Activated naive CD4-positive, alpha-beta T cell treated with anti-CD3 and anti-CD28 coated beads for 36 hours (primary cell): ENCODE results near the gene HIC1. TPM values are rescaled to one million over a fixed set of nuclear protein-coding genes. Genes with fewer than 3 reads are reported as not detected.
A peak's percentile ranks its signal among the peaks of the same experiment; 100 is the strongest.

Experiments
- CTCF ChIA-PET: fragments of 350-600 bp; sonication (Branson Sonifier 250); formaldehyde crosslinking; loops from one replicate; lab custom pipeline; 2021; ENCODE audit warnings: antibody characterized with exemption; lab: Charles Lee
- DNase-seq: peaks from one replicate; pipeline ENCODE4 v3.0.0-alpha.2; 2020
- H3K27ac Mint-ChIP-seq: one replicate; pipeline ENCODE4 v1.8.0; 2021; ENCODE audit warnings: mild to moderate bottlenecking, mixed read lengths
- H3K27me3 Mint-ChIP-seq: one replicate; pipeline ENCODE4 v1.8.0; 2021; ENCODE audit warnings: low read depth, mixed read lengths
- H3K36me3 Mint-ChIP-seq: one replicate; pipeline ENCODE4 v1.8.0; 2021; ENCODE audit warnings: low read depth, mixed read lengths
- H3K4me1 Mint-ChIP-seq: one replicate; pipeline ENCODE4 v1.8.0; 2021; ENCODE audit warnings: low read depth, mixed read lengths
- H3K4me3 Mint-ChIP-seq: one replicate; pipeline ENCODE4 v1.8.0; 2021; ENCODE audit warnings: mild to moderate bottlenecking, moderate library complexity, mixed read lengths
- H3K9me3 Mint-ChIP-seq: one replicate; pipeline ENCODE4 v1.8.0; 2021; ENCODE audit warnings: mixed read lengths
- intact Hi-C: fragments of 100-400 bp; cut with micrococcal nuclease; formaldehyde crosslinking; loops from one replicate; pipeline ENCODE4 v1.15.1; 2023
- microRNA-seq: library from miRNA; unstranded; fragments of <30 nt; microRNA quantifications from one replicate; pipeline ENCODE4 v1.2.0, GENCODE V29; 2022; ENCODE audit warnings: borderline microRNAs expressed, borderline replicate concordance
- total RNA-seq, 2 experiments: library from RNA; stranded (reverse); gene quantifications; one replicate each; pipeline ENCODE4 v1.2.3, GENCODE V29; 2021

The HIC1 gene
- total RNA-seq, 2 experiments from 2014 or later, result 14.8 TPM

- CTCF ChIA-PET, result interaction anchor here (1.3 kb wide), 1 partner anchor 10 kb away, joined by 3 read pairs; no protein-coding TSS in a partner anchor
- H3K36me3 Mint-ChIP-seq, result no peaks in the 10 kb centered on the region
- H3K4me1 Mint-ChIP-seq, result peaks cover 7% of the 10 kb centered on the region
- intact Hi-C loops, result no loop called here
- no peak overlapping the region for H3K27ac Mint-ChIP-seq
- H3K9me3 Mint-ChIP-seq, result no peaks in the 10 kb centered on the region
- no peak overlapping the region for H3K4me3 Mint-ChIP-seq
- DNase-seq, result no peak
- H3K27me3 Mint-ChIP-seq, result no peaks in the 10 kb centered on the region
These were observed 52.6 kb downstream of the HIC1 start for GRCh38 chr17:2107506-2107905.

GRCh38 chr17:2108170-2108569 lies 53.3 kb downstream of the HIC1 start:
- Mint-ChIP-seq H3K27ac (no peak overlapping the region), H3K4me3 (no peak overlapping the region), H3K36me3 (no peaks in the 10 kb centered on the region), H3K4me1 (peaks cover under 1% of the 10 kb centered on the region), H3K27me3 (no peaks in the 10 kb centered on the region), H3K9me3 (no peaks in the 10 kb centered on the region)
- CTCF ChIA-PET, result interaction anchor here (1.3 kb wide), 1 partner anchor 10 kb away, joined by 3 read pairs; no protein-coding TSS in a partner anchor
- intact Hi-C loops, result no loop called here
- DNase-seq, result no peak

- intact Hi-C loops, result no loop called here
- Mint-ChIP-seq H3K27ac (no peak overlapping the region), H3K27me3 (no peaks in the 10 kb centered on the region), H3K4me1 (no peaks in the 10 kb centered on the region), H3K4me3 (no peak overlapping the region), H3K36me3 (no peaks in the 10 kb centered on the region), H3K9me3 (no peaks in the 10 kb centered on the region)
- DNase-seq, result no peak
- CTCF ChIA-PET, result no interaction called here
These were observed 55.5 kb downstream of the HIC1 start for GRCh38 chr17:2110436-2110835.

GRCh38 chr17:2111691-2112090 lies 56.8 kb downstream of the HIC1 start:
- Mint-ChIP-seq H3K4me3 (no peak overlapping the region), H3K9me3 (no peaks in the 10 kb centered on the region), H3K27ac (no peak overlapping the region), H3K4me1 (no peaks in the 10 kb centered on the region), H3K36me3 (no peaks in the 10 kb centered on the region), H3K27me3 (no peaks in the 10 kb centered on the region)
- DNase-seq, result no peak
- CTCF ChIA-PET, result no interaction called here
- intact Hi-C loops, result no loop called here

Small RNA genes within 50 kb of the gene (microRNA-seq; reads per million reads assigned to microRNA genes)
- 968 reads per million, percentile 83 among the genes with 10 or more reads in this experiment for gene MIR132
- 23.0 reads per million, percentile 38 among the genes with 10 or more reads in this experiment for gene MIR212

Other genes with a start within 250 kb of the HIC1 start
- gene SMYD4, start 225.2 kb upstream of the HIC1 start, total RNA-seq, result 10 to 100 TPM; 18.7 to 22.0 TPM
- 100 to 1,000 TPM; 177 to 188 TPM for gene RPA1, start 225.1 kb upstream of the HIC1 start, total RNA-seq
- under 1 TPM; 0.14 to 0.30 TPM for gene RTN4RL1, start 29.8 kb upstream of the HIC1 start, total RNA-seq
- gene DPH1, start 24.9 kb upstream of the HIC1 start, total RNA-seq, result 10 to 100 TPM; 31.1 to 34.1 TPM
- gene OVCA2, start 13.1 kb upstream of the HIC1 start, total RNA-seq, result 10 to 100 TPM; 22.7 to 24.7 TPM
- gene SMG6, start 248.7 kb downstream of the HIC1 start, total RNA-seq, result 10 to 100 TPM; 18.8 to 20.7 TPM
- 10 to 100 TPM in 1 of 2 experiments, 1 to 10 TPM in 1; 8.9 to 10.2 TPM for gene SRR, start 248.8 kb downstream of the HIC1 start, total RNA-seq